ENCODE measurements around the gene THOC2.
"Not testable (repeated sequence)": the region's sequence is repeated elsewhere in the genome, so short reads cannot be mapped to it uniquely, and the experiment has no call there.

Gene THOC2

GRCh38 chrX:123738378-123738940 is 5.6 kb upstream of the THOC2 start:
- DNase-seq (ENCODE audit: low read depth), result no peak

GRCh38 chrX:123736333-123736921 is 3.6 kb upstream of the THOC2 start:
- no peak for DNase-seq (ENCODE audit: low read depth)

GRCh38 chrX:123735137-123735536 is 2.3 kb upstream of the THOC2 start:
- not testable (repeated sequence) for DNase-seq (ENCODE audit: low read depth)

GRCh38 chrX:123734079-123734478 is 1.2 kb upstream of the THOC2 start:
- DNase-seq (ENCODE audit: low read depth), result not testable (repeated sequence)

- no peak for DNase-seq (ENCODE audit: low read depth)
These were observed 724 bp downstream of the THOC2 start for GRCh38 chrX:123731987-123732669.

- no peak for DNase-seq (ENCODE audit: low read depth)
These were observed 1.4 kb downstream of the THOC2 start for GRCh38 chrX:123731258-123731986.

GRCh38 chrX:123728554-123728953 is 4.3 kb downstream of the THOC2 start:
- no peak for DNase-seq (ENCODE audit: low read depth)

- no peak for DNase-seq (ENCODE audit: low read depth)
These were observed 4.8 kb downstream of the THOC2 start for GRCh38 chrX:123728016-123728415.

GRCh38 chrX:123722193-123722592 is 10.7 kb downstream of the THOC2 start:
- not testable (repeated sequence) for DNase-seq (ENCODE audit: low read depth)

- DNase-seq (ENCODE audit: low read depth), result no peak
These were observed 12.4 kb downstream of the THOC2 start for GRCh38 chrX:123720486-123720885.

- no peak for DNase-seq (ENCODE audit: low read depth)
These were observed 19.0 kb downstream of the THOC2 start for GRCh38 chrX:123713841-123714240.

- DNase-seq (ENCODE audit: low read depth), result no peak
These were observed 19.4 kb downstream of the THOC2 start for GRCh38 chrX:123713434-123713833.

- not testable (repeated sequence) for DNase-seq (ENCODE audit: low read depth)
These were observed 21.7 kb downstream of the THOC2 start for GRCh38 chrX:123711201-123711600.

GRCh38 chrX:123704781-123705180 is 28.1 kb downstream of the THOC2 start:
- DNase-seq (ENCODE audit: low read depth), result no peak

- DNase-seq (ENCODE audit: low read depth), result no peak
These were observed 33.8 kb downstream of the THOC2 start for GRCh38 chrX:123698979-123699520.

GRCh38 chrX:123696334-123696733 is 36.5 kb downstream of the THOC2 start:
- no peak for DNase-seq (ENCODE audit: low read depth)

- DNase-seq (ENCODE audit: low read depth), result no peak
These were observed 37.6 kb downstream of the THOC2 start for GRCh38 chrX:123695242-123695641.

GRCh38 chrX:123691776-123692175 is 41.1 kb downstream of the THOC2 start:
- no peak for DNase-seq (ENCODE audit: low read depth)

GRCh38 chrX:123688524-123688923 is 44.3 kb downstream of the THOC2 start:
- DNase-seq (ENCODE audit: low read depth), result no peak

- no peak for DNase-seq (ENCODE audit: low read depth)
These were observed 47.6 kb downstream of the THOC2 start for GRCh38 chrX:123685232-123685631.

GRCh38 chrX:123682186-123682585 is 50.7 kb downstream of the THOC2 start:
- DNase-seq (ENCODE audit: low read depth), result no peak

- DNase-seq (ENCODE audit: low read depth), result not testable (repeated sequence)
These were observed 53.0 kb downstream of the THOC2 start for GRCh38 chrX:123679733-123680460.

Measured in CMK (cell line).